NB4 (cell line): ENCODE results near the gene CELF4.

Experiments
- DNase-seq: peaks from one replicate; pipeline ENCODE4 v3.0.0; 2010; ENCODE audit warnings: low read depth
- H3K4me3 ChIP-seq: one replicate; pipeline ENCODE4 v1.5.1; 2011; ENCODE audit warnings: mild to moderate bottlenecking, low read depth, low read length, moderate library complexity
- MYC ChIP-seq: IDR thresholded peaks from 2 replicates; pipeline ENCODE4 v1.6.1; 2011; ENCODE audit warnings: low read depth, low read length
- POLR2A ChIP-seq: IDR thresholded peaks from 2 replicates; pipeline ENCODE4 v1.6.1; 2011; ENCODE audit warnings: mild to moderate bottlenecking; ENCODE audit not compliant: insufficient read length; ENCODE audit errors: extremely low read depth
- TF ChIP-seq, protein P1 (sequence below): IDR thresholded peaks from 2 replicates; pipeline ENCODE4 v1.6.1; 2011; ENCODE audit warnings: low read depth, low read length
- TF ChIP-seq, protein P2 (sequence below): IDR thresholded peaks from one replicate; pipeline ENCODE4 v1.5.1; 2012; ENCODE audit warnings: low read depth, low read length

CELF4 gene

DNA sequence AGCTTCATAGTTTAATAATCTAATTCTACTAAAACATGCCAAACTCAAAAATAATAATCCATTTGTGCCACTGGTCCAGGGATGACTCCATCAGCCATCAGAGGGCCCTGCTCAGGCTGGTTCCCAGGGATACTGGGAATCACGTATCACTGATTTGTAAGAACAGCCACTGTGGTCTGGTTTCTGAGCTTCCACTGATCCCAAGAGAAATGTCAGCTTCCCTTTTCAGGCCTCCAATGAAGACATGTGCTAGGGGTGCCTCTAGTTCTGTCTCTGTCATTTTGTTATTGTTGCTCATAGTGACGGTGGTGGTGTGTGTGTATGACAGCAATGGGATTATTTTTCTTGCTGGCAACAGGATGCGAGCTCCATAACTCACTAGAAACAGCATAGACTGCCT is 83.2 kb downstream of the CELF4 start:
- no peak for DNase-seq

DNA sequence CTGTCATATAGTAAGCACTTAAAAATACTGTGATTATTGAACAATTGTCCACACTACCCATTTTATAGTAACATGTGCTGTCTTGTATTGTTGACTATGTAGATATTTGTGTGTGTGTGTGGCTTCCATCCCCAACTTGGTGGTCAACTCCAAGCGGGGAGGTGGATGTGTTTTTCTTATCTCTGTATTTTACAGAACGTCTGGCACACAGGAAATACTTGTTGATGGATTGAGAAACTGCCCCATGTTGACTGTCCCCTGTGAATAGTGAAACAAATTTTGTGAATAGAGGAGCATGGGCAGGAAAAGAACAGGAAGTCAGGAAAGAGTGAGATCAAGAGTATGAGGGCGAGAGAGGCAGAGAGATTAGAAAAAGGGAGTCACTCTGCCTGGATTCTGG is 83.6 kb downstream of the CELF4 start:
- no peak overlapping the region for H3K4me3 ChIP-seq
- DNase-seq: peak; percentile 2
- TF ChIP-seq MYC (no peak), POLR2A (no peak)
- TF ChIP-seq, protein P1, sequence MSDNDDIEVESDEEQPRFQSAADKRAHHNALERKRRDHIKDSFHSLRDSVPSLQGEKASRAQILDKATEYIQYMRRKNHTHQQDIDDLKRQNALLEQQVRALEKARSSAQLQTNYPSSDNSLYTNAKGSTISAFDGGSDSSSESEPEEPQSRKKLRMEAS: no peak
- TF ChIP-seq, protein P2, sequence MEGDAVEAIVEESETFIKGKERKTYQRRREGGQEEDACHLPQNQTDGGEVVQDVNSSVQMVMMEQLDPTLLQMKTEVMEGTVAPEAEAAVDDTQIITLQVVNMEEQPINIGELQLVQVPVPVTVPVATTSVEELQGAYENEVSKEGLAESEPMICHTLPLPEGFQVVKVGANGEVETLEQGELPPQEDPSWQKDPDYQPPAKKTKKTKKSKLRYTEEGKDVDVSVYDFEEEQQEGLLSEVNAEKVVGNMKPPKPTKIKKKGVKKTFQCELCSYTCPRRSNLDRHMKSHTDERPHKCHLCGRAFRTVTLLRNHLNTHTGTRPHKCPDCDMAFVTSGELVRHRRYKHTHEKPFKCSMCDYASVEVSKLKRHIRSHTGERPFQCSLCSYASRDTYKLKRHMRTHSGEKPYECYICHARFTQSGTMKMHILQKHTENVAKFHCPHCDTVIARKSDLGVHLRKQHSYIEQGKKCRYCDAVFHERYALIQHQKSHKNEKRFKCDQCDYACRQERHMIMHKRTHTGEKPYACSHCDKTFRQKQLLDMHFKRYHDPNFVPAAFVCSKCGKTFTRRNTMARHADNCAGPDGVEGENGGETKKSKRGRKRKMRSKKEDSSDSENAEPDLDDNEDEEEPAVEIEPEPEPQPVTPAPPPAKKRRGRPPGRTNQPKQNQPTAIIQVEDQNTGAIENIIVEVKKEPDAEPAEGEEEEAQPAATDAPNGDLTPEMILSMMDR: no peak

More for the DNA sequence above, 83.2 kb downstream of the CELF4 start:
- TF ChIP-seq, protein P2: no peak
- TF ChIP-seq MYC: no peak
- TF ChIP-seq POLR2A: no peak
- TF ChIP-seq, protein P1: no peak
- H3K4me3 ChIP-seq: no peak overlapping the region

DNA sequence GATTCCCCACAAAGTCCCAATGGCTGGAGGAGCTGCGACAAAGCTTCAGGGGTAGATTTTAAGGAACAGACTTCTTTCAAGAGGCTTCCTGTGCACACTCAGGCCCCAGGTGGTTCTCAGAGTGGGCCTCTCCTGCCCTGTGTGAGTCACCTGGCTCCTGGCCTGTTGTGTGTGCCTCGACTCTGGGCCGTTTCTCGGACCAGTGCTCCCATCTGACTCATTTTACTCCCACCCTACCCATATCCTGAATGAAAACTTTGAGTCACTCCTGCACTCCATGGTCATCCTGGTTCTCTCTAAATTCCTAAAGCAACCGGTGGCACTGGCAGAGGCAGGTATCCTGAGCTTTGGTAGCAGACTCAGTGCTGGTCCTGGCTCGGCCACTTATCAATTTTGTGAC is 84.1 kb downstream of the CELF4 start:
- TF ChIP-seq POLR2A: no peak
- H3K4me3 ChIP-seq: no peak overlapping the region
- DNase-seq: no peak

DNA sequence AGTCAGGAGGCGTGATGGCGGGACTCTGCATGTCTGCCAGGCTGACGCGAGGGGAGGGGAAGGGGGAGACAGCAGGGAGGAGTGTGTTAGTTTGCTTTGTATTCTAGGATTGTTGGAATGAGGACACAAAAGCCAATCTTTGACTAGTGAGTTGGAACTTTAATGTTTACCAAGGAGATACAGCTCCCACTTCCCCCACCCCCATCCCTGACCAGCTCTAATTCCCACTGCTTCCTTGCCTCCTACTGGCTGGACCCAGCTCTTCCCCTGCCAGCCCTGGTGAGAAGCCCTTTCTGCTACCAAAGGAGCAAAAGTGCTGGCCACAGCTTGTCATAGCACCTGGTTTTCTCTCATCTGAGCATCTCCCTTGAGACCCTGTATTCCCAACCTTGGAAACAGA is 84.5 kb downstream of the CELF4 start:
- no peak overlapping the region for H3K4me3 ChIP-seq
- TF ChIP-seq, protein P1: no peak
- TF ChIP-seq MYC: no peak
- TF ChIP-seq POLR2A: no peak
- TF ChIP-seq, protein P2: no peak
- no peak for DNase-seq

DNA sequence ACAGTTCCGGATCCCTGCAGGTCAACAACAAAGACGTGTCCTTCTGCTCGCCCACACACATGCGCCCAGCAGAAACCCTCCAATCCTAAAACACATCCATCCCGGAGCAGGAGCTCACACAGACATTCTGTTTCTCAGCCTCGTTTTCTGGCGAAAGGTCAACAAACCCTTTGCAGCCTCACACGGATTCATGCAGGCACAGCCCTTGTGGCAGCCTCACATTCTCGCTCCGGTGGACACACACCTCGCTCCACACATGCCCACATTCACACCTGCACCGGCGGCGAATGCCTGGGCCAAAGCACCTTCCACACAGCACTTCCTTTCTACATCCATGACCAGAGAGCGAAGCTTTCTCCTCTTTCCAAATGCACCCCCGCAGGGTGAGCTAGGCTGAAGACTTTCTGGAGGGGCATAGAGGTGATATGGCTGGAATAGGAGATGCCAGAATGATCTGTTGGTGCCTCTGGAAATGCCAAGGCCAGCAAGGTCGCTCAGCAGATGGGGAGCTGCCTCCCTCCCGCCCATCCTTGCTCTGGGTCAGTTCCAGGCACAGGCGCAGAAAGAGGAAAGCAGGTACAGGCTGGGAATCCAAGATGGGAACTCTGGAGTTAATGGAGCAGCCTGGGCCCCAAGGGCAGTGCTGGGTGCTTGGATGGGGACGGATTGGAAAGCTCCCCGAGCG is 88.8 kb downstream of the CELF4 start:
- TF ChIP-seq, protein P1: no peak
- TF ChIP-seq, protein P2: no peak
- TF ChIP-seq MYC (no peak), POLR2A (no peak)
- no peak overlapping the region for H3K4me3 ChIP-seq
- no peak for DNase-seq

DNA sequence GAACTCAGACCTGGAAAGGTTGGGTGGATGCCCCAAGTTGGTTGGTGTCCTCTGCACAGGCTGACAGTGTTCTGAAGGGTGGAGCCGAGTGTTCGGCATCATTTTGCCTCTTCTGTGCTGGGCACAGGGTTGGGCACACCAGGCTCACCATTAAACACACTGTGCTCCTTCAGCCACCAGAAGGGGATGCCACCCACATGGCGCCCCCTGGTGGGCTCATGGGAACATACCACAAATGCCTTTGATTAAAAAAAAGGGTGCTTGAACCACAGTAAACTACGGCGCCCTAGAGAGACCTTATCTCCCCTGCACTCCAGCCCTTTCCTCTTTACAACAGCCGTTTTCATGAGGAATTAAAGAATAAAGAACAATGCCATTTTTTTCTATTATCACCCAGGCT is 89.4 kb downstream of the CELF4 start:
- peak; percentile 49 for DNase-seq
- H3K4me3 ChIP-seq: no peak overlapping the region
- TF ChIP-seq, protein P2: peak; percentile 63
- TF ChIP-seq MYC: no peak
- no peak for TF ChIP-seq POLR2A
- TF ChIP-seq, protein P1: no peak
